Adipose tissue (tissue), 3 donors: ENCODE results near the gene LPCAT2. TPM values are rescaled to one million over a fixed set of nuclear protein-coding genes. Genes with fewer than 3 reads are reported as not detected.

ENCODE experiments used
- H3K27ac ChIP-seq: one replicate; pipeline ENCODE4 v1.5.1; 2013; ENCODE audit warnings: low read depth, low read length
- WGBS, 3 donors: extraction: QIAGEN DNeasy Blood & Tissue Kit; methylation state at CpG; one replicate each; pipeline ENCODE4 v1.1.7; 2013; 5-methylcytosine and 5-hydroxymethylcytosine counted together
- polyA plus RNA-seq, 3 donors: library from polyadenylated mRNA; stranded (reverse); fragments of 200-250 nt; gene quantifications; one replicate each; pipeline ENCODE4 v1.2.3, GENCODE V29; 2013
- donor health status: healthy with polysubstance abuse.
- donor health status: Bipolar disorder and iron deficiency.
- donor health status: healthy.

The LPCAT2 gene, protein sequence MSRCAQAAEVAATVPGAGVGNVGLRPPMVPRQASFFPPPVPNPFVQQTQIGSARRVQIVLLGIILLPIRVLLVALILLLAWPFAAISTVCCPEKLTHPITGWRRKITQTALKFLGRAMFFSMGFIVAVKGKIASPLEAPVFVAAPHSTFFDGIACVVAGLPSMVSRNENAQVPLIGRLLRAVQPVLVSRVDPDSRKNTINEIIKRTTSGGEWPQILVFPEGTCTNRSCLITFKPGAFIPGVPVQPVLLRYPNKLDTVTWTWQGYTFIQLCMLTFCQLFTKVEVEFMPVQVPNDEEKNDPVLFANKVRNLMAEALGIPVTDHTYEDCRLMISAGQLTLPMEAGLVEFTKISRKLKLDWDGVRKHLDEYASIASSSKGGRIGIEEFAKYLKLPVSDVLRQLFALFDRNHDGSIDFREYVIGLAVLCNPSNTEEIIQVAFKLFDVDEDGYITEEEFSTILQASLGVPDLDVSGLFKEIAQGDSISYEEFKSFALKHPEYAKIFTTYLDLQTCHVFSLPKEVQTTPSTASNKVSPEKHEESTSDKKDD
- 1 to 10 TPM; 2.0 to 5.6 (median 4.3) TPM for polyA plus RNA-seq

- H3K27ac ChIP-seq: peak within 1 kb of the TSS; percentile 59
- WGBS, 3 donors: 2 to 3% (median 3%) methylated on average over 60 to 61 of the region's 61 CpGs
Measured at GRCh38 chr16:55508941-55509931, at the start of gene LPCAT2. TSS of gene LPCAT2 (plus strand) at chr16:55509072. CDS start at chr16:55509182, 110 bp downstream.

- no peak overlapping the region for H3K27ac ChIP-seq
- WGBS, 3 donors: 65 to 76% (median 74%) methylated on average over 6 of the region's 6 CpGs
Measured at GRCh38 chr16:55462241-55462640, 46.6 kb upstream of the LPCAT2 start.

- H3K27ac ChIP-seq: no peak overlapping the region
- 42 to 62% (median 55%) methylated on average over 4 of the region's 4 CpGs for WGBS, 3 donors
Measured at GRCh38 chr16:55464375-55464774, 44.5 kb upstream of the LPCAT2 start.

GRCh38 chr16:55465077-55465896 lies 43.6 kb upstream of the LPCAT2 start:
- 25 to 35% (median 32%) methylated on average over 19 of the region's 19 CpGs for WGBS, 3 donors
- no peak overlapping the region for H3K27ac ChIP-seq

GRCh38 chr16:55466209-55466608 lies 42.7 kb upstream of the LPCAT2 start:
- H3K27ac ChIP-seq: no peak overlapping the region
- WGBS, 3 donors: 89 to 95% (median 92%) methylated on average over 4 of the region's 4 CpGs

DNA sequence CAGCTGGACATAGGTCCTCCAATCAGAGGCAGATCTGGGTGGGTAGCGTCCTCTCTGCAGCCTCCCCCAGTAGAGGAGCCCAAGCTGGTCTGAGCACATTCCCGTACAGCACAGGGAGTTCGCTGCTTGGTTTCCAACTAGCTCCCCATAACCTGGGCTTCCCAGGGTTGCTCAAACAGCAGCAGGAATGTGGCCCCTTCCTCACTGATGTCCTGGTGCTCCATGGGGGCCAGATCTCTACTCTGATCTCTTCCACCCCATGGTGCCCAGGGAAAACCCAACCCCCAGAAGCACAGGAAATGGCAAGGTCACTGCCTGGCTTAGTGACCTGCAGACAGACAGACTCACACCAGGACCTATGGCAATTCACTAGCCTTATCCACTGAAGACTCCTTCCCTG lies 41.0 kb upstream of the LPCAT2 start:
- 75 to 96% (median 94%) methylated on average over 3 of the region's 3 CpGs for WGBS, 3 donors
- H3K27ac ChIP-seq: no peak overlapping the region

- no peak overlapping the region for H3K27ac ChIP-seq
- WGBS, 3 donors: 75 to 86% (median 76%) methylated on average over 7 of the region's 7 CpGs
Measured at GRCh38 chr16:55468352-55468990, 40.4 kb upstream of the LPCAT2 start.

DNA sequence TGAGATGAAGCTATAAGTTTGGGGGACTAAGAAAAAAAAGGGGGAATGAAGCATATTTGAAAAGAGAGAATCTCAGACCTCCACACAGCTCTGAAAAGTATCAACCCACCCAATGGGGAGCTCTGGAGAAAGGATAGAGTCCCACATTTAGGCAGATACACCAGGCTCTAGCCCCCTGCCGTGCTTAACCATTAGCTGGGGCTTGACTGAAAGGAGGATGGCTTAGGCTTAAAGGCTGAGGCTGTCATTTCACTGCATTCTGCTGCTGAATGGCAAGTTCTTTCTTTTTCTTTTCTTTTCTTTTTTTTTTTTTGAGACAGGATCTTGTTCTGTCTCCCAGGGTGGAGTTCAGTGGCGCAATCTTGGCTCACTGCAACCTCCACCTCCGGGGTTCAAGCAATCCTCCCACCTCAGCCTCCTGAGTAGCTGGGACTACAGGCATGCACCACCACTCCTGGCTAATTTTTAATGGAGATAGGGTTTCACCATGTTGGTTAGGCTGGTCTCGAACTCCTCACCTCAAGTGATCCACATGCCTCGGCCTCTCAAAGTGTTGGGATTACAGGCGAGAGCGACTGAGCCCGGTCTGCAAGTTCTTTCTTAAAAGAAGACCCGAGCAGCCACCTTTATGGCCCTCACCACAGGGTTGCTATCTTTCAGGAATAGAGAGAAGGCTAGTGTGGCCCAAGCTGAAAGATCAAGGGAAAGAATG lies 38.9 kb upstream of the LPCAT2 start:
- no peak overlapping the region for H3K27ac ChIP-seq
- WGBS, 3 donors: 85 to 90% (median 88%) methylated on average over 9 of the region's 9 CpGs

GRCh38 chr16:55470533-55471371 lies 38.1 kb upstream of the LPCAT2 start:
- H3K27ac ChIP-seq: no peak overlapping the region
- 49 to 67% (median 57%) methylated on average over 7 of the region's 7 CpGs for WGBS, 3 donors

DNA sequence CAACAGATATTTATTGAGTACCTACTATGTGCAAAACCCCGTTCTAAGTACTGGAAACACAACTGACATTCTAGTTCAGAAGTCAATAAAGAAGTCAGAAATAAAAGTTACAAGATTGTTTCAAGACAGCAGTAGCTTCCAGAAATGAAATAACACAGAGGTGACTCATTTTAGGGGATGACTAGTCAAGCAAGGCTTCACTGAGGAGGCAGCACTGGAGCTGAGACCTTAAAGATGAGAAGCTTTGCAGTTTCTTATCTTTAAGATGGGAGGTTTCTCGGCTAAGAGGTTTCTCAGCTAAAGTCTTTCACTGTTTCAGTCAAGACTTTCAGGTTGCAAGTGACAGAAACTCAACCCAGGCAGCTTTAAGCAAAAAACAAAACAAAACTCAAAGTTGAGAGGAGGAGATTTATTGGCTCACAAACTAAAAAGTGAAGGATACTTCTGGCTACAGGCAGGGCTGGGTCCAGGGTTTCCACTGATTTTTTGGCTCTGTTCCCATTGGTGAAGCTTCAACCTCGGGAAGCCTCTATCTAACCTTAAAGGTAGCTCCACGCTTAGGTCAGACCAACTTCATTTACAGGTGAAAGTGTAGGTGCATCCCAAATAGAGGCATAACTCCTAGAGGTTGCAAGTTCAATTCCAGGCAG lies 37.3 kb upstream of the LPCAT2 start:
- WGBS, 3 donors: 64 to 68% (median 68%) methylated on average over 4 of the region's 4 CpGs
- no peak overlapping the region for H3K27ac ChIP-seq

- no peak overlapping the region for H3K27ac ChIP-seq
- 89 to 98% (median 96%) methylated on average over 2 of the region's 2 CpGs for WGBS, 3 donors
Measured at GRCh38 chr16:55473587-55473986, 35.3 kb upstream of the LPCAT2 start.

GRCh38 chr16:55474821-55475220 lies 34.1 kb upstream of the LPCAT2 start:
- H3K27ac ChIP-seq: no peak overlapping the region
- WGBS, 3 donors: 83 to 99% (median 88%) methylated on average over 3 of the region's 3 CpGs

GRCh38 chr16:55475919-55476318 lies 33.0 kb upstream of the LPCAT2 start:
- H3K27ac ChIP-seq: no peak overlapping the region
- 46 to 55% (median 55%) methylated on average over 5 of the region's 5 CpGs for WGBS, 3 donors

- no peak overlapping the region for H3K27ac ChIP-seq
- 66 to 70% (median 69%) methylated on average over 6 of the region's 6 CpGs for WGBS, 3 donors
Measured at GRCh38 chr16:55476625-55477533, 32.0 kb upstream of the LPCAT2 start.

DNA sequence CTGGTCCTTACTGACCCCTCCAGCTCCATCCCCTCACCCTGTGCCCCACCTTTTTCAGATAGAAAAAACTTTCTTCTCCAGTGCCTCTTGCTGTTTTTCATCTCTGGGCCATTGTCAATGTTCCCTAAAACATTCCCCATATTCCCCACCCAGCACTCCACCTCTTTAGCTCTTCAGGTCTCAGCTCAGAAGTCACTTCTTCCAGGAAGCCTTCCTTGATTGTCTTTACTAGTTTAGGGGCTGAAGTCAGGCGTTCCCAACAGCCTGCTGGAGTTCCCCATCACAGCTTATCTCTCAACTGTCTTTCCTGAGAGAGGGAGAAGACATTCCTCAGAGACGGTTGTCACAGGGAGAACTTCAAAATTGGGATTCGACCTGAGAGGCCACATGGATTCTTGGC lies 31.1 kb upstream of the LPCAT2 start:
- no peak overlapping the region for H3K27ac ChIP-seq
- whole genome bisulfite sequencing, 3 donors: 51 to 79% (median 79%) methylated on average over 3 of the region's 3 CpGs
